Ramos (cell line): ENCODE measurements around the gene PDE5A.

Experiments used
- in situ Hi-C: fragments of 300-500 bp; cut with MboI; formaldehyde crosslinking; loops from one replicate; pipeline ENCODE4 v1.14.3; 2022; ENCODE audit warnings: low sequenced_read_pairs; ENCODE audit not compliant: unreplicated experiment

PDE5A gene

DNA sequence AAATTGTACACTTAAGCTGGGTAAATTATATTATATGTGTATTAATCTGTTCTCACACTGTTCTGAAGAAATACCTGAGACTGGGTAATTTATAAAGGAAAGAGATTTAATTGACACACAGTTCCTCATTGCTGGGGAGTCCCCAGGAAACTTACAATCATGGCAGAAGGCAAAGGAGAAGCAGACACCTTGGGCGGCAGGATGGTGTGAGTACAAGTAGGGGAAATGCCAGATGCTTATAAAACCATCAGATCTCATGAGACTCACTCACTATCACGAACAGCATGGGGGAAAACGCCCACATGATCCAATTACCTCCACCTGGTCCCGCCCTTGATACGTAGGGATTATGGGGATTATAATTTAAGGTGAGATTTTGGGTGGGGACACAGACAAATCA is 34.9 kb downstream of the PDE5A start:
- in situ Hi-C loops: no loop called here

DNA sequence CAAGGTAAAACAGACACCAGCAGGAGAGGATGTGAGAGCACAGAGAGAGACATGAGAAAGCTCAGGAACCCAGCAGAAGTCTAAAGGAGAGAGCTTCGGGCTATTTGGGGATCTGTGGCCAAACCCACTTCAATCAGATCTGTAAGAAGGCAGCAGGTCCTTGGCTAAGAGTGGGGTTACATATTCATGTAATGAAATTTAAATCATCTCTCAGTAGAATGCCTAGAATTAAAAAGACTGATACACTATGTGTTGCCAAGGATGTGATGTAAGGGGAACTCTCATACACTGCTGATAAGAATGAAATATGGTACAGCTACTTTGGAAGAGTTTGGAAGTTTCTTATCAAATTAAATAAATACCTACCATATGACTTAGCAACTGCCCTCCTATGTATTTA is 35.8 kb downstream of the PDE5A start:
- in situ Hi-C loops: no loop called here

DNA sequence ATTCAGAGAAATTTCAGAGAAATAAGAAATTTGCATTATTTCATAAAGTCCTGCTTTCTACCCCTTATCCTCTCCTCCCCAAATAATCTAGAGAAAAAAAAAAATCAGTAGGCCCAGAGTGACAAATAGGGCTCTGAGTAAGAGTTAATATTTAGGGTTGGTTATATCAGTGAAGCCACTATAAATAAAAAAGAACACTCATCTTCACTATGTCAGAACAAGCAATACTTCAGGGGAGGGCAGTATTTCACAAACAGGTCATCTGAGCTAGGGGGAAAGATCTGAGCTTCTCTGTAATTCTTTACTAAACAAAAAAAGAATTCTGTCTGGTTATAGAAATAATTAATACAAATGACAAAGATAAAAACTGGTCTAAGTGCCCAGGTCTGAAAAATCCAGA is 39.4 kb downstream of the PDE5A start:
- in situ Hi-C loops: no loop called here

DNA sequence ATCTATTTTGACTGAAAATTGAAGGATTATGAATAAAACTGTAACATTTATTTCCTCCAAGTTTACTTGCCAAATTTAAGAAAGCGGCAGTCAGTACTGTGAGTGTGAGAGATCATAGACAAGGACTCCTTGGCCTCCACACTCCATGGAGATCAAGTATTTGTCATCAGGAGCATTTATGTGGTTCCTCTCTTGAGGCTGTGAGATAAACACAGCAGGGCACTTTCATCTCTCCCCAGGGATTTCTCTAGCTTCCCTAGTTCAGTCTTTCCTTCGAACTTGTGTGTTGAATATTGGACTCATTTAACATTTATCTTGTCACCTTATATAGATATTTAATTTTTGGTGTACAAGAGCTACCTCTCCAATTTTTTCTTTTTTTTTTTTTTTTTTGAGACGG is 40.8 kb downstream of the PDE5A start:
- in situ Hi-C loops: no loop called here

DNA sequence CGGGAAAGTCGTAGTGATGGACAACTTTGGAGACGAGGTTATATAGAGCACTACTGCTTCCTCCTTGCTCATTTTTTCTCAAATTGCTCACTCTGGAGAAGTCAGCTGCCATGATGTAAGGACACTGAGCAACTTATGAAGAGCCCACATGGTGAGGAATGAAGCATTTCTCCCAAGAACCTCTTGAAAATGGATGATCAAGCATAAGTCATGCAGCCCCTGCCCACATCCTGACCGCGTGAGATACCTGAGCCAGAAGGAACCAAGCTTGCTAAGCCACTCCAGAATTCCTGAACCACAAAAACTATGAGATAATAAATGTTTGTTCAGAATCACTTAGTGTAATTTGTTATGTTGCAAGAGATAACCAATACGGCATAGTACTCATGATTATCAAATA is 42.8 kb downstream of the PDE5A start:
- in situ Hi-C loops: no loop called here

DNA sequence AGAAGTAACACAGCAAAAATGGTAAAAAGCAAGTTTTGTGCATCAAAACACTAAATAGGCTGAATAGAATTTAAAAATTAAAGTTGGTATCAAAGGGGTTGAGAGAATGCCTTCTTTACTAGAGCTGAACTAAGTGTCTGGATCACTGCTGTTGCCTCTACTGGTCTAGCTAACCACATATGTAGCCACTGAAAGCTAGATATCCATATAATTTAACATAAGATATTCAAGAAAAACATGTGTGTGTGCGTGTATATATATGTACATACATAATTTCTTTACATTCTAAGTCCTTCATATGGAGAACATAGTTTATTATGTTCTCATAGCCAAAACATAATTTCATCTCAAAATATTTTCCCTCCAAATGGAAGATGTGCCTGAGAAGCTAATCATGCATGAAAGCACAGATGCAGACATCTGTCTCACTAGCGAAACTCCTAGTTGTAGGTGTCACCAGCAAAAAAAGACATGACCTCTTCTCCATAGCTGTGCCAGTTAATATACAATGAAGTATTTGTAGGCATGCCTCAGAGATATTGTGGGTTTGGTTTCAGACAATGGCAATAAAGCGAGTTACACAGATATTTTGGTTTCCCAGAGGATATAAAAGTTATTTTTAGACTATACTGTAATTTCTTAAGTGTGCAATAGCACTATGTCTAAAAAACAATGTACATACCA is 47.3 kb downstream of the PDE5A start:
- in situ Hi-C loops: no loop called here

DNA sequence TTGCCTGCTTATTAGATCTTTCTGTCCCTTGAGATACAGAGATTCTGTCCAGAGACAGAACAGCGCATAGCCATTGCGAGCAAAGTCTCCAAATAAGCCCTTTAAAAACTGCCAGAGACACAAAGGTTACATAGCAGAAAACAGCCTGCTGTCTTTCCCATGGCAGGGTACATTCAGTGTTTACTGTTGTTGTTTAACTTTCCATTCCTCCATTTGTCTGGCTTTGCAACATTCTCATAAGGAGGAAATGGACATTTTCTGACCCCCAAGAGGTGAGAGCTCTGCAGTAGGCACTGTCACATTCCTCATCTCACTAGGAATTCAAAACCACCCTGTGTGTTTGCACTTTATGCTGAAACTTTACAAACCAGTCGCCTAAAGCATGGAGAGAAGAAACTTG is 48.3 kb downstream of the PDE5A start:
- in situ Hi-C loops: no loop called here

DNA sequence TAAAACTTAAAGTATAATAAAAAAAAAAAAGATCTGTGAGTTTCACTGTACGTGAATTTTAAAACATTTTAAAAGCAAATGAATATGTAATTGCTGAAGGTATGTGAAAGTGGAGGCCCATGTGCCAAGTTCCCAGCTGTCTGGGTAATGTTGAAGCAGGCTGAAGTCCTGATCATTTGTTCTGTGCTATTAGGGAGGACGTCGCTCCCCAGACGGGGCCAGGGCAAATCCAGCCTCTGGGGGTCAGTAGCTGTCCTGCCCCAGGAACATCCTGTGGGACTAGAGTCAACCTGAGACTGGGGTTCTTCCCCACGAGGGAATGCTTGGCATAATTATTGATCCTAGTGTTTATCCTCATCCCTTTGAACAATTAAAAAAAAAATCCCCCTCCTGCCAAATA is 48.8 kb downstream of the PDE5A start:
- in situ Hi-C loops: no loop called here

DNA sequence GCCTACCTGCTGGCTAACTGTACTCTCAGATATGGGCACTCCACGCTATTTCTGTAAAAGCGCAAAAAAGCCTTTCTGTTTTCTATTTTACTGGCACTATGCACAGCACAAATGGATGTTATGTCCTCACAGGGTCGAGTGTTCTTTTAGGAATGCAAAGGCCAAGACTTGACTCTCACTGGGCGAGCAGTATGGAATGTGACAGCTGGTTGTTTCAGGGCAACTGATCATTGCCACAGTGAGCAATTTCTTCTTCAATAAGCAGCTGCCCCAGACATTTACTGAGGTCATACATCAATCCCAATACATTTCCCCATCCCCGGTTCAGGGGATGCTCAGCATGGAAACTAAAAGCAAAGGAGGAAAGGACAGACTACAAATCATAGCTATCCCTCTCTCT is 58.2 kb downstream of the PDE5A start:
- in situ Hi-C loops: no loop called here

DNA sequence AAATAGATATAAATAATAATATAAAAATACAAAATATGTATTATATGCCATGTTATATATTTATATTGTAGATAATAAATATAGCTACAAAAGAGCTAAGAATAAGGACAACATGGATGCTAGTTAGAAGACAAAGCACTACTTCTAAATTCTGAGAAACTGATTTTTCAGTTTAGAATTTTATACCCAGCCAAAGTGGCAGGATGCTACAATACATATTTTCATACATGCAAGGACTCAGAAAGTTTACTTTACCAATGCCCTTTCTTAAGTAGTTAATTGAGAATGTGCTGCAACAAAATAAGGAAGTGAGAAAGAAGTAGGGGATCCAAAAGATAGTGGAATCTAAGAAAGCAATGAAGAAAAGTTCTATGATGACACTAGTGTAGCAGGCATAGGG is 64.5 kb downstream of the PDE5A start:
- in situ Hi-C loops: no loop called here

DNA sequence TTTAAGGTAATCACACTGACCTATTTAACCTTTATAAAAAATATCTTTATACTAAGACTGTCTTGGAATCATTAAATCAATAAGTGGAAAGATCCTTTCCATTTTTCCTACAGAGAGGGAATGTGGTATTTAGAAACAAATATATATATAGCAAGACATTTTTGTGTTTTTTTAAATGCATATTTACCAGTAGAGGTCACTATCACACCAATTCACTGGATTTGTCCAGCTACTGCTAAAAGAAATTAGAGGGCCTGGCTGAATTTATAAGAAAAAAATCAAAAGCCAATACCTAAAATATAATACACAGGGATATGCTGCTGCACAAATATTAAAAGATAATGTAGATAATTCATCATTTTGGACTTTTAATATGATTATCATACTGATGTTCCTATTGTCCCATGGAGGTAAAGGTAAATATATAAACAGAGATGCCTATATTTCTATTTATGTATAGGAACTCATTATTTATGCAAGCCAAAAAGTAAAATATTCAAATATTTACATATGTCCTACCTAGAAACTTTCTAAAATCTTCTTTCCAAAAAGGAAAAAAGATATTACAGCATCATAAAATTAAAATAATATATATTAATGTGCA is 69.5 kb downstream of the PDE5A start:
- in situ Hi-C loops: no loop called here

DNA sequence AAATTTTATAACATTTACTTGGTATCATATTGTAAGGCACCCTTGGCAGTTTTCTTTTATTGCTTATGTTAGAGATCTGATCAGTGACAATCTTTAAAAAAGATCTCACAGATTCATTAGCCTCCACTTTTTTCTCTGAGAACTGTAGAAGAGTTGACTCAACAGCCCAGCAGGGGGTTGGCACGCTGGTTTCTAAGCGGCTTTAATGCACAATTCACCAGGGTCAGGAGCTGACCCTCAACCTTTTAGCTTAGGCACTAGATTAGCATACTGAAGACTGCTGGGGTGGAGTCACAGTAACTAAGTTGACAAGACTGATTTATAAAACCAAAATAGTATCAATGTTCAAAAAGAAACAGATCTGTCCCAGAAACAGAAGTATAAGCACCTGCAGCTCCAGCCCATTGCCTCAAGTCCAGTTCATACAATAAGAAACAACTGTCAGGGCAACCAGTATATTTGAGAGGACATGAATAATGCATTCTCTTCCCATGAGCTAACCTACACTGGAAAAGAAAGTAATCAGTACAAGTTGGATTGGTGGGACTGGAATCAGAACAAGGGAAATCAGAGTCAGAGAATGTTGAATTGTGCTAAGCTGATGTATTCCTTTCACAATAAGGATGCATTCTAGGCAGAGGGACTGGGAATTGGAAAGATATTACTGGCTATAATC is 77.6 kb downstream of the PDE5A start:
- in situ Hi-C loops: no loop called here

DNA sequence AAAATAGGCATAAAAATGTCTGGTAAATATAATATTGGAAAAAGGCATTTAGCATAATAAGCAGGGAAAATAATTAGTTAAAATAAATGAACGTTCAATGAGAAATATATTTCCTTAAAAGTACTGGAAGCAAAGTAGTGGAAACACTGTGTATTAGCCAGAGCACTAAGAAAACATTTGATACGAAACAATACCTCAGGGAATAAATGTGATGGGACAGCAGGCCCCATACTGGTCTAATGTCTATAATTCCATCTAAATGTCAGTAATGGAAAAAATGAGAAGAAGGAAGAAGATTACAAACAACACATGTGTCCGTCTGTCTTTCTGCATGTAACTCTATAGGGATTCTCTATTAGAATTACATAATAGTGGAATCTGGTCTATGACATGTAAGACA is 79.0 kb downstream of the PDE5A start:
- in situ Hi-C loops: no loop called here

DNA sequence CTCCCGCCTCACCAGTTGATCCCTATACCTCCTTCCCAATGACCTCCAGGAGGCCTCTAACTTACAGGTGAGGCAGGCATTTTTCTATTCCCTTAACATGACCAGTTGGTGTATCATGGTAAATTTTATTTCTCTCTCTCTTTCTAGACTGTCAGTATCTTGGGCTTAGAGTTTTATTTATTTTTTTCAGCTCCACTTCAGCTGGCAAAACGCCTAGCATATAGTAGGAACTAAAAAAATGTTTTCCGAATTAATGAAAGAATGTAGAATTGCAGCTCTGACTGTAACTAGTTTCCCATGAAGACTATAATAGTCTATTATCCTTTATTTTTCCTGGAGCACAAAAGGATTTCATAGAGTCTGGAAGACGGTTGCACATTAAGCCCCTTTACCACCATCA is 84.8 kb downstream of the PDE5A start:
- in situ Hi-C loops: no loop called here

DNA sequence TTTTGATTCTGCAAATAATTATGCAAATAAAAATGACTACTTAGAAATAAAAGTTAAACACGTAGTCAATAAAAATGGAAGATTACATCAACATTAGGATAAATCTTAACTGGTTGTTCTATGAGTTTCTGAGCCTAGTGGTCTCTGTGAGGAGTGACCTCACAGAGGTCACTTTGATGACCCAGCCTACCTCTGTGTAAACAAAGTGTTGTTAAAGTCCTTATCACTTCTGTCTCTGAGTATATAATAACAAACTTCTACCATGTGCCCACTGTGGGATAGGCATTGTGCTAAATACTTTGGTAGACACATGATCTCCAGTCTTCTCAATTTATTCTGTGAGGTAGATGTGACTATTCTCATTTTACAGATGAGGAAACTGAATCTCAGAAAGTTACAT is 85.4 kb downstream of the PDE5A start:
- in situ Hi-C loops: no loop called here

DNA sequence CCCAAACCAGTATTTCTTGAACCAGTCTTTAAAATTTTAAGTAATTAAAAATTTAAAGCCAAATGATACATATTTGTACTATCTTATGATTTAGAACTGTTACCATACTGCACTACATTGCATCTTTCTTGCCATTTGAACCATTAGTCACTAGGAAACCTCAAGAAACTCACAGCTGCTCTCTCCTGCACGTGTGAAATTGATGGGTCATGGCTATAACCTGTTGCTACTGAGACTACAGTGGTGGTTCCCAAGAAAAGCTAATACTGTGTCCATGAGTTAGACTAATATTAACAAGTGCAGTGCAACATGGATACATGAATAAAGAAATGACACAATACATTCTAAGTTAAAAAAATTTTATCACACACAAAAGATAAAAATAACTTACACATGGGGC is 88.4 kb downstream of the PDE5A start:
- in situ Hi-C loops: no loop called here

DNA sequence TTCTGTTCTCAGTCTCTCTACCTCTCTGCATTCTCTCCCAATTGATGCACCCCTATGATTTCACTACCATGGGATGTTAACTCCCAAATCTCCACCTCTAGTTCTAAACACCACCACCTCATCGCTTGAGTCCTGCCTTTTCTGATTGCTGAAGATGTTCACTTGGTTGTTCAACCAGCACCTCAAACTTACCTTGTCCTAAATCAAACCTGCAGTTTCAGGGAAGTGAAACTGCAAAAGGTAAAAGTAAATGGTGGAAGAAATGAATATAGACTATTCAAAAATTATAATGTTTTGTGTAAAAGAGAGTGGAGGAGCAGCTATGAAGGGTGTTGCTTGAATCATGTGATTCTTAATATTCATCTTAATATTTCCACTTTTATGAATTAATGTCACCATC is 91.0 kb downstream of the PDE5A start:
- in situ Hi-C loops: no loop called here

DNA sequence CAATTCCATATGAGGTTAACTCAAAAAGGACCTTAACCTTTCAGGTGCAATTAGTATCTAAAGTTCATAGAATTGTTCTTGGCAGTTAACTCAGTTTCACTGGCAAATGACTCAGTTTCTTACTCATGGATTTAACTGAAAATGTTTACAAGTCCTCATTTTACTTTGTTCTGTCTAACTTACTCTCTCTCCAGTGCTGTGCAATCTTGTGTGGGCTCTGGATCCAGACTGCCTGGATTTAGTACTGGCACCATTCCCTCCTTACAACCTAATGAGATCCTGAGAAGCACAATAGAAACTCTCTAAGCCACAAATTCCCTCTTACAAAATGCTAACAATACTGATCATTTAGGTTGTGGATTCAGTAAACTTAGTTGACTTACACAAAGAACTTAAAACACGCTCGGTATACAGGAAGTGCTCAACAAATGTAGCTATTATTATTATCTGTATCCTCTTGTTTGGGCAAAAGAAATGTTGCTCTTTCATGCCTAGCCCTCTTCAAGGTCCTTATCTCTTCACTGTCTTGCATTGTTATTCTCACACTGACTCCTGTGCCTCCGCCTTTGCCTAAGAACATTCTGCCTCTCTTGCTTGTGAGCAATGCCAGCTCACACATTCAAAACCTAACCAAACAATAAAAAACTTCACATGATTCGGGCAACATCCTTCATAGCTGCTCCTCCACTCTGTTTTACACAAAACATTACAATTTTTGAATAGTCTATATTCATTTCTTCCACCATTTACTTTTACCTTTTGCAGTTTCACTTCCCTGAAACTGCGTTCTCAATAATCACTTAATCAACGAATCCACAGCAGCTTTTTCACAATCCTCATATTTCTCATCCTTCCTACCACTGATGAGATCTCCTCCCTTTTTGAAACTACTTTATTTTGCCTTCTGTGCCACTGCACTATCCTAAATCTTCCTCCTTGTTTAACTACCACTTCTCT is 91.8 kb downstream of the PDE5A start:
- in situ Hi-C loops: no loop called here

DNA sequence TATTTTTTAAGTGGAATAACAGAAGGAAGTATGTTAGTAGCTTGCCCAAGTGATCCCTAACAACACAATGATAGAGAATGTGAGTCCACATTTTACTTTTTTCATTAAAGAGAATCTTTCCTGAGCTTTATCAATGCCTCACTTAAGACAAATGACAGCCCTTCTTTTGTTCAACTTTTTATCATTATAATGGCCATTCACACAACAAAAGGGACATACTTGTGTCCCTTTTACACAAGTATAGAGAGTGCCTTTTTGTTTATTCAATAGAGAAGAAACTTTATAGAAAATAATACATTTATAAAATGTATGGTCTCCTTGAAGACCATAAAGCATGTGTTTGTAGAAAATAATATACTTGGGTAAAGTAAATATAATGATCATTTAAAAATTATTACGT is 96.3 kb downstream of the PDE5A start:
- in situ Hi-C loops: no loop called here

DNA sequence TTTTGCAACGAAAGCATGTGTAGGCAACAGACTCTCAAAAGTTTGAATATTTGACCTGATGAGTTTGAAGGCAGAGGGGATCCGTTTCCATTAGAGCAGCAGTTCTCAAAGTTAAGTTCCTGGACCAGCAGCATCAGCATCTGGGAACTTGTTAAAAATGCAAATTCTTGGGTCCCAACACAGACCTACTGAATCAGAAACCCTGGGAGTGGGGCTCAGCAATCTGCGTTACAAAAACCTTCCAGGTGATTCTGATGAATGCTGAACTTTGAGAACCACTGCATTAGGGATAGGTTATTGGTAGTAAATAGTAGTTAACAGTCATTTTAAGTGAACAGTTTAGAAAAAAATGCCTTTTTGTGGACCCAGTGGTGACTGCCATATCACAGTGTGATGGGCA is 98.8 kb downstream of the PDE5A start:
- in situ Hi-C loops: no loop called here
